GM12878 (cell line): ENCODE results near the gene TMEM182. TPM values are rescaled to one million over a fixed set of nuclear protein-coding genes. Genes with fewer than 3 reads are reported as not detected.

Experiments used
- BCL11A ChIP-seq: IDR thresholded peaks from 2 replicates; pipeline ENCODE4 v1.6.1; 2011; ENCODE audit warnings: low read depth, low read length
- CBX3 ChIP-seq: fragments of 200-600 bp; sonication (generic); IDR thresholded peaks from 2 replicates; pipeline ENCODE4 v1.6.1; 2016; ENCODE audit warnings: low read depth, borderline replicate concordance
- CEBPB ChIP-seq, 2 experiments: fragments of 150-350 bp in 1 of 2; IDR thresholded peaks; 2 replicates each; pipeline ENCODE4 v1.6.1; 2012 to 2014; ENCODE audit warnings: low read depth in 2 of 2, low read length in 2 of 2, borderline replicate concordance in 1 of 2, inconsistent platforms in 1 of 2
- KLF5 ChIP-seq: fragments of 450-650 bp; IDR thresholded peaks from 2 replicates; pipeline ENCODE4 v1.6.1; 2014; ENCODE audit warnings: mild to moderate bottlenecking; ENCODE audit not compliant: partially characterized antibody
- LARP7 ChIP-seq: fragments of 450-650 bp; IDR thresholded peaks from 2 replicates; pipeline ENCODE4 v1.6.1; 2017; ENCODE audit warnings: mild to moderate bottlenecking
- SMAD1 ChIP-seq: fragments of 450-650 bp; IDR thresholded peaks from 2 replicates; pipeline ENCODE4 v1.6.1; 2018; ENCODE audit warnings: mild to moderate bottlenecking, low read depth; ENCODE audit not compliant: partially characterized antibody
- SUZ12 ChIP-seq: fragments of 200-600 bp; sonication (generic); IDR thresholded peaks from one replicate; pipeline ENCODE4 v1.6.1; 2018; ENCODE audit warnings: antibody characterized with exemption, mild to moderate bottlenecking; ENCODE audit not compliant: unreplicated experiment
- TCF3 ChIP-seq: IDR thresholded peaks from 2 replicates; pipeline ENCODE4 v1.6.1; 2012; ENCODE audit warnings: low read depth, mild to moderate bottlenecking, low read length, borderline replicate concordance; ENCODE audit not compliant: insufficient read depth
- ZBTB40 ChIP-seq: fragments of 450-650 bp; IDR thresholded peaks from 2 replicates; pipeline ENCODE4 v1.6.1; 2016; ENCODE audit warnings: mild to moderate bottlenecking, moderate library complexity, borderline replicate concordance
- ZNF687 ChIP-seq: fragments of 450-650 bp; IDR thresholded peaks from 2 replicates; pipeline ENCODE4 v1.6.1; 2017; ENCODE audit warnings: mild to moderate bottlenecking, moderate library complexity
- polyA plus RNA-seq, 11 experiments: library from polyadenylated mRNA; depleted of rRNA in 4 of 11; unstranded in 6 of 11; stranded (reverse) in 5 of 11; fragments of >200 nt; fragmentation: Nextera tagmentation in 4 of 11; fragmentation: Illumina TruSeq in 1 of 11; extraction: Ambion mirVana in 4 of 11; extraction: Trizol in 1 of 11; gene quantifications; 1 replicate in 1 of 11; 2 replicates in 10 of 11; pipeline versions ENCODE4 v1.2.1 to v1.2.3, GENCODE V29; 2011 to 2016; ENCODE audit warnings: inconsistent platforms in 2 of 11, missing spikeins in 2 of 11, low read depth in 1 of 11
- total RNA-seq, 4 experiments: library from RNA; depleted of rRNA in 3 of 4; stranded (reverse); fragments of >200 nt in 3 of 4; fragmentation: Illumina TruSeq in 1 of 4; extraction: Trizol in 1 of 4; gene quantifications; 2 replicates each; pipeline versions ENCODE4 v1.2.1 to v1.2.3, GENCODE V29; 2013 to 2021

The TMEM182 gene
- total and polyA plus RNA-seq, 10 of the 15 experiments (the other 5 are each of a cell fraction or from before 2014, with no cell fraction given): 1.8 to 5.4 (median 3.1) TPM

- TF ChIP-seq ZNF687: no peak
- no peak for TF ChIP-seq SUZ12
- TF ChIP-seq ZBTB40: no peak
- no peak for TF ChIP-seq BCL11A
- TF ChIP-seq TCF3: no peak
- TF ChIP-seq CEBPB (IDR thresholded peaks at IDR 0.05; ENCODE audit: borderline replicate concordance in 1 of 2, low read depth in 2 of 2, low read length in 2 of 2): no peak
- TF ChIP-seq SMAD1: no peak
- no peak for TF ChIP-seq CBX3
- TF ChIP-seq KLF5: no peak
- TF ChIP-seq LARP7: no peak
Measured at GRCh38 chr2:102790091-102790455, 28.2 kb downstream of the TMEM182 start (continued).
